Chondrocyte (in vitro differentiated cells): ENCODE results near the gene ITGA8. TPM values are rescaled to one million over a fixed set of nuclear protein-coding genes. Genes with fewer than 3 reads are reported as not detected.

Experiments
- DNase-seq: peaks from one replicate; pipeline ENCODE4 v3.0.0; 2021; ENCODE audit warnings: mixed read lengths, low spot score
- H3K27ac Mint-ChIP-seq: one replicate; pipeline ENCODE4 v1.8.0; 2021; ENCODE audit warnings: mild to moderate bottlenecking, moderate library complexity, mixed read lengths; ENCODE audit not compliant: unreplicated experiment
- H3K27me3 Mint-ChIP-seq: 2 replicates; pipeline ENCODE4 v1.8.0; 2021; ENCODE audit warnings: low read depth, mixed read lengths
- H3K36me3 Mint-ChIP-seq: 2 replicates; pipeline ENCODE4 v1.8.0; 2021; ENCODE audit warnings: low read depth, mixed read lengths
- H3K4me1 Mint-ChIP-seq: 2 replicates; pipeline ENCODE4 v1.8.0; 2021; ENCODE audit warnings: low read depth, mild to moderate bottlenecking, mixed read lengths
- H3K4me3 Mint-ChIP-seq: one replicate; pipeline ENCODE4 v1.8.0; 2021; ENCODE audit warnings: mild to moderate bottlenecking, moderate library complexity, mixed read lengths; ENCODE audit not compliant: unreplicated experiment
- H3K9me3 Mint-ChIP-seq: 2 replicates; pipeline ENCODE4 v1.8.0; 2021; ENCODE audit warnings: low read depth, mixed read lengths
- CTCF ChIP-seq: fragments of 200-600 bp; sonication (generic); IDR thresholded peaks from 2 replicates; pipeline ENCODE4 v1.5.0; 2021; ENCODE audit warnings: antibody characterized with exemption, mild to moderate bottlenecking, moderate library complexity
- total RNA-seq: library from RNA; stranded (reverse); gene quantifications from 3 replicates; pipeline ENCODE4 v1.2.1, GENCODE V29; 2021

Gene ITGA8
- total RNA-seq, 1 donor from 2014 or later = 5.6 TPM

GRCh38 chr10:15531927-15532722, 187.6 kb downstream of the ITGA8 start:
- no peak for DNase-seq
- no peak overlapping the region for H3K27ac Mint-ChIP-seq
- no peak for TF ChIP-seq CTCF
- peaks cover 12% of the 10 kb centered on the region for H3K4me1 Mint-ChIP-seq
- H3K4me3 Mint-ChIP-seq = no peak overlapping the region
- no peaks in the 10 kb centered on the region for H3K27me3 Mint-ChIP-seq
- no peaks in the 10 kb centered on the region for H3K36me3 Mint-ChIP-seq
- H3K9me3 Mint-ChIP-seq = no peaks in the 10 kb centered on the region

- TF ChIP-seq CTCF = no peak
- Mint-ChIP-seq H3K4me1 (peaks cover 12% of the 10 kb centered on the region), H3K4me3 (no peak overlapping the region), H3K27ac (no peak overlapping the region), H3K9me3 (no peaks in the 10 kb centered on the region), H3K27me3 (no peaks in the 10 kb centered on the region), H3K36me3 (no peaks in the 10 kb centered on the region)
- DNase-seq = no peak
These were observed 190.9 kb downstream of the ITGA8 start for GRCh38 chr10:15528859-15529239.

GRCh38 chr10:15526754-15527153, 193.0 kb downstream of the ITGA8 start:
- Mint-ChIP-seq H3K36me3 (no peaks in the 10 kb centered on the region), H3K27me3 (no peaks in the 10 kb centered on the region), H3K27ac (no peak overlapping the region), H3K4me3 (no peak overlapping the region), H3K9me3 (no peaks in the 10 kb centered on the region), H3K4me1 (no peaks in the 10 kb centered on the region)
- DNase-seq = no peak
- TF ChIP-seq CTCF = no peak

- Mint-ChIP-seq H3K27ac (no peak overlapping the region), H3K9me3 (no peaks in the 10 kb centered on the region), H3K27me3 (no peaks in the 10 kb centered on the region), H3K36me3 (no peaks in the 10 kb centered on the region), H3K4me1 (no peaks in the 10 kb centered on the region), H3K4me3 (no peak overlapping the region)
- no peak for DNase-seq
- TF ChIP-seq CTCF = no peak
These were observed 198.3 kb downstream of the ITGA8 start for GRCh38 chr10:15521328-15521903.

GRCh38 chr10:15518250-15518649, 201.5 kb downstream of the ITGA8 start:
- H3K4me1 Mint-ChIP-seq = no peaks in the 10 kb centered on the region
- H3K9me3 Mint-ChIP-seq = no peaks in the 10 kb centered on the region
- no peaks in the 10 kb centered on the region for H3K36me3 Mint-ChIP-seq
- H3K27ac Mint-ChIP-seq = no peak overlapping the region
- H3K27me3 Mint-ChIP-seq = no peaks in the 10 kb centered on the region
- TF ChIP-seq CTCF = no peak
- no peak overlapping the region for H3K4me3 Mint-ChIP-seq
- no peak for DNase-seq
